ENCODE results near the gene CDH8. TPM values are rescaled to one million over a fixed set of nuclear protein-coding genes. Genes with fewer than 3 reads are reported as not detected.

CDH8 gene
- not detected for total RNA-seq

GRCh38 chr16:62036101-62036801, at the start of gene CDH8:
CDH8 (minus strand) TSS chr16:62036438; CDS start chr16:62021403, 15,035 bp downstream.
- intact Hi-C loops (cut with micrococcal nuclease) = no loop called here
- Mint-ChIP-seq H3K27ac (no peak within 1 kb of the TSS), H3K4me1 (ENCODE audit: low read depth) (no peaks in the 10 kb centered on the region), H3K9me3 (no peaks in the 10 kb centered on the region), H3K4me3 (no peak within 1 kb of the TSS), H3K36me3 (ENCODE audit: low read depth) (peaks cover 2% of the 10 kb centered on the region), H3K27me3 (ENCODE audit: low read depth) (peaks cover 46% of the 10 kb centered on the region)
- DNase-seq = no peak
- CTCF ChIA-PET = no interaction called here

GRCh38 chr16:62079236-62079635, 43.0 kb upstream of the CDH8 start:
- no peak overlapping the region for H3K27ac Mint-ChIP-seq
- intact Hi-C loops (cut with micrococcal nuclease) = no loop called here
- H3K9me3 Mint-ChIP-seq = peaks cover 2% of the 10 kb centered on the region
- no peaks in the 10 kb centered on the region for H3K4me1 Mint-ChIP-seq (ENCODE audit: low read depth)
- DNase-seq = no peak
- H3K27me3 Mint-ChIP-seq (ENCODE audit: low read depth) = no peaks in the 10 kb centered on the region
- H3K4me3 Mint-ChIP-seq = no peak overlapping the region
- no peaks in the 10 kb centered on the region for H3K36me3 Mint-ChIP-seq (ENCODE audit: low read depth)
- CTCF ChIA-PET = interaction anchor here (2.3 kb wide), 1 partner anchor 10 kb away, joined by 5 read pairs; no protein-coding TSS in a partner anchor

GRCh38 chr16:62077998-62078397, 41.8 kb upstream of the CDH8 start:
- H3K9me3 Mint-ChIP-seq = peaks cover 4% of the 10 kb centered on the region
- intact Hi-C loops (cut with micrococcal nuclease) = no loop called here
- DNase-seq = no peak
- CTCF ChIA-PET = interaction anchor here (2.3 kb wide), 1 partner anchor 9 kb away, joined by 5 read pairs; no protein-coding TSS in a partner anchor
- no peak overlapping the region for H3K4me3 Mint-ChIP-seq
- H3K27me3 Mint-ChIP-seq (ENCODE audit: low read depth) = no peaks in the 10 kb centered on the region
- H3K36me3 Mint-ChIP-seq (ENCODE audit: low read depth) = no peaks in the 10 kb centered on the region
- no peaks in the 10 kb centered on the region for H3K4me1 Mint-ChIP-seq (ENCODE audit: low read depth)
- H3K27ac Mint-ChIP-seq = no peak overlapping the region

- CTCF ChIA-PET = no interaction called here
- DNase-seq = no peak
- Mint-ChIP-seq H3K27ac (no peak overlapping the region), H3K4me3 (no peak overlapping the region), H3K36me3 (ENCODE audit: low read depth) (no peaks in the 10 kb centered on the region), H3K27me3 (ENCODE audit: low read depth) (no peaks in the 10 kb centered on the region), H3K9me3 (peaks cover 4% of the 10 kb centered on the region), H3K4me1 (ENCODE audit: low read depth) (no peaks in the 10 kb centered on the region)
- intact Hi-C loops (cut with micrococcal nuclease) = no loop called here
These were observed 40.6 kb upstream of the CDH8 start for GRCh38 chr16:62076886-62077285.

- Mint-ChIP-seq H3K4me3 (no peak overlapping the region), H3K27ac (no peak overlapping the region), H3K4me1 (ENCODE audit: low read depth) (no peaks in the 10 kb centered on the region), H3K9me3 (peaks cover 3% of the 10 kb centered on the region), H3K36me3 (ENCODE audit: low read depth) (no peaks in the 10 kb centered on the region), H3K27me3 (ENCODE audit: low read depth) (no peaks in the 10 kb centered on the region)
- DNase-seq = no peak
- intact Hi-C loops (cut with micrococcal nuclease) = no loop called here
- CTCF ChIA-PET = interaction anchor here (0.6 to 1.5 kb wide), 2 partner anchors 10 to 1019 kb away, joined by 3 to 5 read pairs; no protein-coding TSS in a partner anchor
These were observed 32.5 kb upstream of the CDH8 start for GRCh38 chr16:62068747-62069146.

GRCh38 chr16:62067981-62068380, 31.7 kb upstream of the CDH8 start:
- Mint-ChIP-seq H3K27ac (no peak overlapping the region), H3K9me3 (peaks cover 3% of the 10 kb centered on the region), H3K4me3 (no peak overlapping the region), H3K27me3 (ENCODE audit: low read depth) (no peaks in the 10 kb centered on the region), H3K4me1 (ENCODE audit: low read depth) (no peaks in the 10 kb centered on the region), H3K36me3 (ENCODE audit: low read depth) (no peaks in the 10 kb centered on the region)
- no peak for DNase-seq
- CTCF ChIA-PET = no interaction called here
- intact Hi-C loops (cut with micrococcal nuclease) = no loop called here

- no peak overlapping the region for H3K4me3 Mint-ChIP-seq
- H3K27me3 Mint-ChIP-seq (ENCODE audit: low read depth) = no peaks in the 10 kb centered on the region
- intact Hi-C loops (cut with micrococcal nuclease) = no loop called here
- H3K27ac Mint-ChIP-seq = no peak overlapping the region
- H3K4me1 Mint-ChIP-seq (ENCODE audit: low read depth) = no peaks in the 10 kb centered on the region
- no peak for DNase-seq
- peaks cover 3% of the 10 kb centered on the region for H3K9me3 Mint-ChIP-seq
- H3K36me3 Mint-ChIP-seq (ENCODE audit: low read depth) = no peaks in the 10 kb centered on the region
- CTCF ChIA-PET = no interaction called here
These were observed 30.9 kb upstream of the CDH8 start for GRCh38 chr16:62067182-62067581.

- Mint-ChIP-seq H3K27me3 (ENCODE audit: low read depth) (no peaks in the 10 kb centered on the region), H3K4me3 (no peak overlapping the region), H3K9me3 (peaks cover 3% of the 10 kb centered on the region), H3K27ac (no peak overlapping the region), H3K4me1 (ENCODE audit: low read depth) (no peaks in the 10 kb centered on the region), H3K36me3 (ENCODE audit: low read depth) (no peaks in the 10 kb centered on the region)
- intact Hi-C loops (cut with micrococcal nuclease) = no loop called here
- no peak for DNase-seq
- CTCF ChIA-PET = no interaction called here
These were observed 30.5 kb upstream of the CDH8 start for GRCh38 chr16:62066747-62067146.

- H3K9me3 Mint-ChIP-seq = peaks cover 3% of the 10 kb centered on the region
- H3K27ac Mint-ChIP-seq = no peak overlapping the region
- intact Hi-C loops (cut with micrococcal nuclease) = no loop called here
- no peaks in the 10 kb centered on the region for H3K36me3 Mint-ChIP-seq (ENCODE audit: low read depth)
- no peak overlapping the region for H3K4me3 Mint-ChIP-seq
- H3K4me1 Mint-ChIP-seq (ENCODE audit: low read depth) = no peaks in the 10 kb centered on the region
- H3K27me3 Mint-ChIP-seq (ENCODE audit: low read depth) = no peaks in the 10 kb centered on the region
- CTCF ChIA-PET = no interaction called here
- DNase-seq = no peak
These were observed 27.9 kb upstream of the CDH8 start for GRCh38 chr16:62064173-62064572.

GRCh38 chr16:62060089-62060488, 23.9 kb upstream of the CDH8 start:
- Mint-ChIP-seq H3K27me3 (ENCODE audit: low read depth) (no peaks in the 10 kb centered on the region), H3K4me1 (ENCODE audit: low read depth) (no peaks in the 10 kb centered on the region), H3K9me3 (peaks cover 3% of the 10 kb centered on the region), H3K4me3 (no peak overlapping the region), H3K27ac (no peak overlapping the region), H3K36me3 (ENCODE audit: low read depth) (no peaks in the 10 kb centered on the region)
- DNase-seq = no peak
- CTCF ChIA-PET = interaction anchor here (0.6 kb wide), 1 partner anchor 997 kb away, joined by 4 read pairs; no protein-coding TSS in a partner anchor
- intact Hi-C loops (cut with micrococcal nuclease) = no loop called here

- intact Hi-C loops (cut with micrococcal nuclease) = no loop called here
- no peak overlapping the region for H3K27ac Mint-ChIP-seq
- H3K36me3 Mint-ChIP-seq (ENCODE audit: low read depth) = no peaks in the 10 kb centered on the region
- no peaks in the 10 kb centered on the region for H3K4me1 Mint-ChIP-seq (ENCODE audit: low read depth)
- peaks cover 4% of the 10 kb centered on the region for H3K9me3 Mint-ChIP-seq
- no peak for DNase-seq
- no peaks in the 10 kb centered on the region for H3K27me3 Mint-ChIP-seq (ENCODE audit: low read depth)
- no peak overlapping the region for H3K4me3 Mint-ChIP-seq
- CTCF ChIA-PET = no interaction called here
These were observed 23.3 kb upstream of the CDH8 start for GRCh38 chr16:62059527-62059926.

GRCh38 chr16:62058412-62058811, 22.2 kb upstream of the CDH8 start:
- Mint-ChIP-seq H3K36me3 (ENCODE audit: low read depth) (no peaks in the 10 kb centered on the region), H3K4me1 (ENCODE audit: low read depth) (no peaks in the 10 kb centered on the region), H3K9me3 (peaks cover 5% of the 10 kb centered on the region), H3K27me3 (ENCODE audit: low read depth) (no peaks in the 10 kb centered on the region), H3K4me3 (no peak overlapping the region), H3K27ac (no peak overlapping the region)
- no peak for DNase-seq
- CTCF ChIA-PET = no interaction called here
- intact Hi-C loops (cut with micrococcal nuclease) = no loop called here

GRCh38 chr16:62051942-62052341, 15.7 kb upstream of the CDH8 start:
- peaks cover 5% of the 10 kb centered on the region for H3K9me3 Mint-ChIP-seq
- no peaks in the 10 kb centered on the region for H3K27me3 Mint-ChIP-seq (ENCODE audit: low read depth)
- intact Hi-C loops (cut with micrococcal nuclease) = no loop called here
- DNase-seq = no peak
- H3K36me3 Mint-ChIP-seq (ENCODE audit: low read depth) = no peaks in the 10 kb centered on the region
- H3K4me3 Mint-ChIP-seq = no peak overlapping the region
- CTCF ChIA-PET = interaction anchor here (0.6 kb wide), 1 partner anchor 317 kb away, joined by 6 read pairs; no protein-coding TSS in a partner anchor
- no peak overlapping the region for H3K27ac Mint-ChIP-seq
- H3K4me1 Mint-ChIP-seq (ENCODE audit: low read depth) = no peaks in the 10 kb centered on the region
